PC-3 (cell line): Measurements from ENCODE around the gene PPP1R1C. TPM values are rescaled to one million over a fixed set of nuclear protein-coding genes. Genes with fewer than 3 reads are reported as not detected.

Source experiments
- ATAC-seq: fragments of 200-7000 bp; cut with Tn5 transposase; 2 replicates; pipeline ENCODE4 v1.9.1; 2020; ENCODE audit warnings: mild to moderate bottlenecking, moderate library complexity
- BruUV-seq: library from RNA; stranded (reverse); fragments of 400-500 nt; replicated peaks from 2 replicates; lab custom pipeline; 2021; lab: Mats Ljungman, UMichigan
- CTCF ChIA-PET: fragments of 300-600 bp; sonication (Branson Sonifier 250); formaldehyde crosslinking; loops from one replicate; lab custom pipeline; 2022; ENCODE audit warnings: antibody characterized with exemption; lab: Charles Lee
- POLR2A ChIA-PET: fragments of 300-600 bp; sonication (Branson Sonifier 250); formaldehyde crosslinking; loops from one replicate; lab custom pipeline; 2022; ENCODE audit warnings: antibody characterized with exemption; ENCODE audit not compliant: unreplicated experiment; lab: Charles Lee
- DNase-seq: peaks from one replicate; pipeline ENCODE4 v3.0.0-alpha.2; 2015
- H2AFZ ChIP-seq: fragments of 300-600 bp; sonication (generic); 2 replicates; pipeline ENCODE4 v1.6.0; 2016; ENCODE audit warnings: antibody characterized with exemption, low read length
- H3F3A ChIP-seq: fragments of 300-600 bp; sonication (generic); one replicate; pipeline ENCODE4 v1.6.0; 2017; ENCODE audit warnings: antibody characterized with exemption, low read length, control low read depth, mild to moderate bottlenecking; ENCODE audit not compliant: unreplicated experiment
- H3K27ac ChIP-seq: fragments of 300-600 bp; sonication (generic); 2 replicates; pipeline ENCODE4 v1.5.1; 2016; ENCODE audit warnings: mild to moderate bottlenecking, low read length
- H3K27me3 ChIP-seq: fragments of 300-600 bp; sonication (generic); 2 replicates; pipeline ENCODE4 v1.6.1; 2016; ENCODE audit warnings: low read length, mixed read lengths
- H3K36me3 ChIP-seq: fragments of 300-600 bp; sonication (generic); 2 replicates; pipeline ENCODE4 v1.6.1; 2016; ENCODE audit warnings: low read depth, mixed run types, low read length, mixed read lengths
- H3K4me1 ChIP-seq: fragments of 300-600 bp; sonication (generic); 2 replicates; pipeline ENCODE4 v1.5.1; 2016; ENCODE audit warnings: low read length; ENCODE audit not compliant: insufficient read depth
- H3K4me2 ChIP-seq: fragments of 300-600 bp; sonication (generic); 2 replicates; pipeline ENCODE4 v1.6.0; 2016; ENCODE audit warnings: low read length
- H3K4me3 ChIP-seq: fragments of 300-600 bp; sonication (generic); 2 replicates; pipeline ENCODE4 v1.5.1; 2016; ENCODE audit warnings: mild to moderate bottlenecking, low read length, mixed read lengths
- H3K79me2 ChIP-seq: fragments of 300-600 bp; sonication (generic); 2 replicates; pipeline ENCODE4 v1.6.1; 2017; ENCODE audit warnings: low read length, mixed read lengths
- H3K9ac ChIP-seq: fragments of 300-600 bp; sonication (generic); 2 replicates; pipeline ENCODE4 v1.6.0; 2016; ENCODE audit warnings: mild to moderate bottlenecking, low read length
- H3K9me2 ChIP-seq: fragments of 300-600 bp; sonication (generic); replicated peaks from 2 replicates; pipeline ENCODE4 v1.6.1; 2016; ENCODE audit warnings: mixed run types, low read length, mixed read lengths
- H3K9me3 ChIP-seq: fragments of 300-600 bp; sonication (generic); 2 replicates; pipeline ENCODE4 v1.6.1; 2016; ENCODE audit warnings: low read length, mixed read lengths
- H4K20me1 ChIP-seq: fragments of 300-600 bp; sonication (generic); 2 replicates; pipeline ENCODE4 v1.6.1; 2016; ENCODE audit warnings: low read length, mixed read lengths
- EZH2 ChIP-seq: fragments of 300-600 bp; sonication (generic); IDR thresholded peaks from one replicate; pipeline ENCODE4 v1.6.1; 2017; ENCODE audit warnings: antibody characterized with exemption, mild to moderate bottlenecking, low read length; ENCODE audit not compliant: unreplicated experiment
- EZH2phosphoT487 ChIP-seq: fragments of 300-600 bp; sonication (generic); IDR thresholded peaks from 2 replicates; pipeline ENCODE4 v1.6.1; 2018; ENCODE audit warnings: mild to moderate bottlenecking, antibody characterized with exemption, low read length, borderline replicate concordance
- intact Hi-C: fragments of 100-400 bp; cut with micrococcal nuclease; formaldehyde crosslinking; loops from 2 replicates; pipeline ENCODE4 v1.9.0; 2023
- total RNA-seq: library from RNA; depleted of rRNA; stranded (reverse); fragments of >200 nt; gene quantifications from 2 replicates; pipeline ENCODE4 v1.2.3, GENCODE V29; 2014
- TF ChIP-seq, protein P1 (sequence below): fragments of 300-600 bp; sonication (generic); conservative IDR thresholded peaks from 2 replicates; pipeline ENCODE4 v1.5.1; 2017; ENCODE audit warnings: antibody characterized with exemption, low read depth, mild to moderate bottlenecking, low read length

Gene PPP1R1C
- total RNA-seq, 1 experiment from 2014 or later = 1.4 TPM

DNA sequence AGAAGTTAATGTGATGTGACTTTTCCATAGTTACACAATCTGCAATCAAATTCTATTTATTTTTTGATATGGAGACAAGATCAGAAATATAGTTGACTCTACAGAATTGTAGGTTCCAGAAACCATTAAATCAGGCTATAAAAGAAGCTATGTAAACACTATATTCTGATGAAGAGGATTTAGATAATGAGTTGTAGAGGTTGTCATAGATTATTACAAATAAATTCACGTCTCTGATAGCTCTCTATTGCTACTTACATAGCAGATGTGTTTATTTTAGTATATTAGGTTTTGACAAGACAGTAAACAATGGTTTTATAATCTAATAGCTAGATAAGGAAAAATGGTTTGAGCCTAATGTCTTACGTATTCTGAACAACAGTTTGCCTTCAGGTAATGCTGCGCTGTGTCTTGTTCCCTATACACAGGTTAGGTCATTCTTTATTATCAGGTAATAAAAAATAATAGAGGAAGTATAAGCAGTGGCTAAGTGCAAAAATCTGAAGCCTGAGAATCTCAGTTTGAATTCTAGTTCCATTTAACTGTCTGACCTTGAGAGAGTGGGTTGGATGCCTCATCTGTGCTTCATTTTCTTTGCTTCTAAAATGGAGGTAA, 93.4 kb downstream of the PPP1R1C start:
- H3K9me2 ChIP-seq = no peaks in the 10 kb centered on the region
- H3K4me2 ChIP-seq = no peak overlapping the region
- H3K27ac ChIP-seq = peak overlapping the region; percentile 65
- H3K4me1 ChIP-seq = peaks cover 47% of the 10 kb centered on the region
- intact Hi-C loops = loop anchor here (5.0 kb wide), 4 partner anchors 48 to 573 kb away; no protein-coding TSS in a partner anchor
- no peak overlapping the region for H2AFZ ChIP-seq
- ChIA-PET POLR2A (no interaction called here), CTCF (interaction anchor here (0.5 kb wide), 1 partner anchor 102 kb away, joined by 5 read pairs; no protein-coding TSS in a partner anchor)
- H3F3A ChIP-seq = no peaks in the 10 kb centered on the region
- ATAC-seq (peak; percentile 21), DNase-seq (peak; percentile 43)
- H3K4me3 ChIP-seq = no peak overlapping the region
- TF ChIP-seq, protein P1, sequence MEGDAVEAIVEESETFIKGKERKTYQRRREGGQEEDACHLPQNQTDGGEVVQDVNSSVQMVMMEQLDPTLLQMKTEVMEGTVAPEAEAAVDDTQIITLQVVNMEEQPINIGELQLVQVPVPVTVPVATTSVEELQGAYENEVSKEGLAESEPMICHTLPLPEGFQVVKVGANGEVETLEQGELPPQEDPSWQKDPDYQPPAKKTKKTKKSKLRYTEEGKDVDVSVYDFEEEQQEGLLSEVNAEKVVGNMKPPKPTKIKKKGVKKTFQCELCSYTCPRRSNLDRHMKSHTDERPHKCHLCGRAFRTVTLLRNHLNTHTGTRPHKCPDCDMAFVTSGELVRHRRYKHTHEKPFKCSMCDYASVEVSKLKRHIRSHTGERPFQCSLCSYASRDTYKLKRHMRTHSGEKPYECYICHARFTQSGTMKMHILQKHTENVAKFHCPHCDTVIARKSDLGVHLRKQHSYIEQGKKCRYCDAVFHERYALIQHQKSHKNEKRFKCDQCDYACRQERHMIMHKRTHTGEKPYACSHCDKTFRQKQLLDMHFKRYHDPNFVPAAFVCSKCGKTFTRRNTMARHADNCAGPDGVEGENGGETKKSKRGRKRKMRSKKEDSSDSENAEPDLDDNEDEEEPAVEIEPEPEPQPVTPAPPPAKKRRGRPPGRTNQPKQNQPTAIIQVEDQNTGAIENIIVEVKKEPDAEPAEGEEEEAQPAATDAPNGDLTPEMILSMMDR = no peak
- no peak for TF ChIP-seq EZH2
- no peak for TF ChIP-seq EZH2phosphoT487
- H3K9ac ChIP-seq = no peak overlapping the region
- H4K20me1 ChIP-seq = no peaks in the 10 kb centered on the region
- H3K79me2 ChIP-seq = no peaks in the 10 kb centered on the region
- no peaks in the 10 kb centered on the region for H3K9me3 ChIP-seq
- no TSS peak for BruUV-seq
- H3K36me3 ChIP-seq = no peaks in the 10 kb centered on the region
- H3K27me3 ChIP-seq = no peaks in the 10 kb centered on the region

DNA sequence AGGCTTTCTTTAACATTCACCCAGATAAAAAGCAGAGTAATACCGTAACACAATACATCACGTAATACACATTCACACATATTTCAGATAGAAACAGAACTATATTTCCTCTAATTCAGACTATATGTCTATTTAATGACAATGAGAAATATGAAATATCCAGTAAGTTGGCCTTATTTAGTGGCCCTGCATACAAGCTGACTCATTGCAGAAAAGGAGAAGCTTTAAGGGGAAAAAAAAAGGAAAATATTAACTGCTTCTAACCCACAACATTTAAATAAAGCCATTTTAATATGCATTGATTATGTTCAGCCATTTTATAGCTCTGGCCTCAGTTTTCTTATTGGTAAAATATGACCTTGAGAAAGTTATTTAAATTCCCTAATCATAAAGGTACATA, 94.8 kb downstream of the PPP1R1C start:
- H3K79me2 ChIP-seq = no peaks in the 10 kb centered on the region
- H3K4me1 ChIP-seq = peaks cover 47% of the 10 kb centered on the region
- no peak overlapping the region for H3K9ac ChIP-seq
- H3K9me2 ChIP-seq = no peaks in the 10 kb centered on the region
- ATAC-seq (no peak), DNase-seq (no peak)
- H3K36me3 ChIP-seq = no peaks in the 10 kb centered on the region
- H3K9me3 ChIP-seq = no peaks in the 10 kb centered on the region
- H3K4me3 ChIP-seq = no peak overlapping the region
- no peak overlapping the region for H3K4me2 ChIP-seq
- ChIA-PET POLR2A (no interaction called here), CTCF (no interaction called here)
- no peaks in the 10 kb centered on the region for H3F3A ChIP-seq
- no peaks in the 10 kb centered on the region for H4K20me1 ChIP-seq
- intact Hi-C loops = no loop called here
- no peak for TF ChIP-seq EZH2phosphoT487
- TF ChIP-seq, protein P1 = no peak
- no peak for TF ChIP-seq EZH2
- no peak overlapping the region for H2AFZ ChIP-seq
- no TSS peak for BruUV-seq
- no peaks in the 10 kb centered on the region for H3K27me3 ChIP-seq
- H3K27ac ChIP-seq = no peak overlapping the region

DNA sequence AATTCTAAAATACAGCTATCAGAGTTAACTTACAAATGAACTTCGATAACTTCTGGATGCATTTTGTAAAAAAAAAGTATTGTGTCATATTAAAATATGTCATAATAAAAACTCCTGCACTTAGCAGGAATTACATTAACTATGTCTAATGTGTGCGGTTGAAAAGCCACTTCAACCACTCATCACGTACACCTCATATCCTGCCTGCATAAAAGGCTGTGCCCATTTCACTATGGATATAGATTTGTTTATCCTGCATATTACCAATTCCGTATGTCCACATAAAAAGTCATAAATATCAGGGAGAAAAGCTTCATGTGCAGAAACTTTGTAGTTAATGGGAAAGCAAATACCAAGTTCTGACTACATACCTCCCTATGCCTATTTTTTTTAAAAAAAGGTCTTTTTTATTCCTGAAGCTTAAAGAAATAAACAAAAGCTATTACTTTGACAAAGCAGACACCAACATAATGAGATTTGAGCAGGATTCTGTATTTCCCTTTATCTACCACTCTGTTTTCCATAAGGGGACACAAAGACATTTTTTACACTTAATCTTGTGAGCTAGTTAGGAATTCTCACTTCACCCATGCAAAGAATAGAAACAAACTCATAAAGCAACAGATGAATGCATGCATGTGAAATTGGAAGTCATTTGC, 96.1 kb downstream of the PPP1R1C start:
- Histone ChIP-seq H3K9me2 (no peaks in the 10 kb centered on the region), H3K36me3 (no peaks in the 10 kb centered on the region), H3K27ac (peak overlapping the region; percentile 55), H2AFZ (no peak overlapping the region), H3F3A (no peaks in the 10 kb centered on the region), H3K9me3 (no peaks in the 10 kb centered on the region), H3K4me3 (no peak overlapping the region), H3K4me1 (peaks cover 42% of the 10 kb centered on the region), H3K4me2 (peak overlapping the region; percentile 29; the same call in 1 of the 2 replicates), H3K9ac (no peak overlapping the region), H3K27me3 (no peaks in the 10 kb centered on the region), H4K20me1 (no peaks in the 10 kb centered on the region), H3K79me2 (no peaks in the 10 kb centered on the region)
- peak; percentile 78 for DNase-seq
- BruUV-seq = no TSS peak
- ATAC-seq = peak; percentile 32
- intact Hi-C loops = no loop called here
- ChIA-PET CTCF (no interaction called here), POLR2A (interaction anchor here (0.6 kb wide), 1 partner anchor 35 kb away, joined by 3 read pairs; no protein-coding TSS in a partner anchor)
- TF ChIP-seq EZH2phosphoT487 = no peak
